ENCODE results near the gene TOR3A. TPM values are rescaled to one million over a fixed set of nuclear protein-coding genes. Genes with fewer than 3 reads are reported as not detected.

Gene TOR3A
- total RNA-seq, 1 experiment from 2014 or later = 70.8 TPM

DNA sequence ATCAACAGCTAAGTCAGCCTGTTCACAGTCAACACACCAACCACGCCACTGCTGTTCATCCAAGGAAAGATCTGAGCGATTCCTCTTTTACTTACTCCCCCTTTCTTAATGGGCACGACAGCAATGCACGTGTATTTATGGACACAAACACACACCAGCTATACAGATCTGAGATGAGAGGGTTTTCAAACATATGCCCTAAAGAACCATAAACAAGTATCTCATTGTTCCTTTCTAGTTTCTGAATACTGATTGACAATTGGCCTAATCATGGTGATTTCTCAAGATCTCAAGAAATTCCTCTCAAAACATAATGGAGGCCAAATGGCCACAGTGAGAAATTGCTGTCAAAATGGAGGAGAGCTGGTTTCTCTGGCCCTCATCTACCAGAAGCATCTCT lies 18.0 kb downstream of the TOR3A start:
- CTCF ChIA-PET = no interaction called here
- intact Hi-C loops (cut with micrococcal nuclease) = no loop called here

DNA sequence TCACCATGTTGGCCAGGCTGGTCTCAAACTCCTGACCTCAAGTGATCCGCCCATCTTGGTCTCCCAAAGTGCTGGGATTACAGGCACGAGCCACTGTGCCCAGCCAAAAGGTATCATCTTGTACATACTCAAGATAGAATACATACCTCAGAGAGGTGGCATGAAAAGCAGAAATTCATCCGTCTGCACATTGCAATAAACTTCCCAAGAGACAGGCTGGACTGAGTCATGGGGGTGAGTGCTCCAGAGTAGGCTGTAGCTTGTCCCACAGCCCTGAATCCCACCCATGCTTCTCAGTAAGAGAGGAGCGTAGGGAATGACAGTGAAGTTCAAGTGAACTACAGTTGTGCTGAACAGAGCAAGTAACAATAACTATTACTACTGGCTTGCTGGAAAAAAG lies 19.7 kb downstream of the TOR3A start:
- ChIA-PET POLR2A (ENCODE audit: unreplicated experiment) (no interaction called here), CTCF (no interaction called here)
- no peaks in the 10 kb centered on the region for H3K4me1 ChIP-seq (ENCODE audit: insufficient read depth, low read length)
- H3K27ac ChIP-seq (ENCODE audit: low read length) = no peak overlapping the region
- no peak overlapping the region for H3K9ac ChIP-seq (ENCODE audit: low read length)
- H3K4me3 ChIP-seq (ENCODE audit: low read length) = no peak overlapping the region
- DNase-seq (no peak), ATAC-seq (no peak)
- no peaks in the 10 kb centered on the region for H3K79me2 ChIP-seq (ENCODE audit: low read length)
- no peak overlapping the region for H3K4me2 ChIP-seq (ENCODE audit: low read length)
- TF ChIP-seq EZH2 (IDR thresholded peaks at IDR 0.05; ENCODE audit: low read length, unreplicated experiment) = no peak
- TF ChIP-seq EZH2phosphoT487 (IDR thresholded peaks at IDR 0.05; ENCODE audit: borderline replicate concordance, low read length) = no peak
- TF ChIP-seq, protein P1, sequence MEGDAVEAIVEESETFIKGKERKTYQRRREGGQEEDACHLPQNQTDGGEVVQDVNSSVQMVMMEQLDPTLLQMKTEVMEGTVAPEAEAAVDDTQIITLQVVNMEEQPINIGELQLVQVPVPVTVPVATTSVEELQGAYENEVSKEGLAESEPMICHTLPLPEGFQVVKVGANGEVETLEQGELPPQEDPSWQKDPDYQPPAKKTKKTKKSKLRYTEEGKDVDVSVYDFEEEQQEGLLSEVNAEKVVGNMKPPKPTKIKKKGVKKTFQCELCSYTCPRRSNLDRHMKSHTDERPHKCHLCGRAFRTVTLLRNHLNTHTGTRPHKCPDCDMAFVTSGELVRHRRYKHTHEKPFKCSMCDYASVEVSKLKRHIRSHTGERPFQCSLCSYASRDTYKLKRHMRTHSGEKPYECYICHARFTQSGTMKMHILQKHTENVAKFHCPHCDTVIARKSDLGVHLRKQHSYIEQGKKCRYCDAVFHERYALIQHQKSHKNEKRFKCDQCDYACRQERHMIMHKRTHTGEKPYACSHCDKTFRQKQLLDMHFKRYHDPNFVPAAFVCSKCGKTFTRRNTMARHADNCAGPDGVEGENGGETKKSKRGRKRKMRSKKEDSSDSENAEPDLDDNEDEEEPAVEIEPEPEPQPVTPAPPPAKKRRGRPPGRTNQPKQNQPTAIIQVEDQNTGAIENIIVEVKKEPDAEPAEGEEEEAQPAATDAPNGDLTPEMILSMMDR (conservative IDR thresholded peaks at IDR 0.05; ENCODE audit: low read depth, low read length) = no peak
- peaks cover 13% of the 10 kb centered on the region; the same call in 1 of the 2 replicates for H3K36me3 ChIP-seq (ENCODE audit: low read depth, low read length)
- no peak overlapping the region for H2AFZ ChIP-seq (ENCODE audit: low read length)
- no peaks in the 10 kb centered on the region for H3F3A ChIP-seq (ENCODE audit: low read length, unreplicated experiment)
- H3K9me3 ChIP-seq (ENCODE audit: low read length) = no peaks in the 10 kb centered on the region
- 0 out of 2 replicates have a peak, but pooled peaks cover 4% of the 10 kb centered on the region for H4K20me1 ChIP-seq (ENCODE audit: low read length)
- intact Hi-C loops (cut with micrococcal nuclease) = no loop called here
- H3K27me3 ChIP-seq (ENCODE audit: low read length) = no peaks in the 10 kb centered on the region
- no peaks in the 10 kb centered on the region for H3K9me2 ChIP-seq (replicated peaks; ENCODE audit: low read length)
- no TSS peak for BruUV-seq (replicated peaks)

More for the DNA sequence above, 18.0 kb downstream of the TOR3A start:
- no peaks in the 10 kb centered on the region for H3K9me3 ChIP-seq (ENCODE audit: low read length)
- peaks cover 18% of the 10 kb centered on the region; the same call in 1 of the 2 replicates for H3K36me3 ChIP-seq (ENCODE audit: low read depth, low read length)
- TF ChIP-seq EZH2phosphoT487 (IDR thresholded peaks at IDR 0.05; ENCODE audit: borderline replicate concordance, low read length) = no peak
- TF ChIP-seq, protein P1 (conservative IDR thresholded peaks at IDR 0.05; ENCODE audit: low read depth, low read length) = no peak
- no peak for TF ChIP-seq EZH2 (IDR thresholded peaks at IDR 0.05; ENCODE audit: low read length, unreplicated experiment)
- no peaks in the 10 kb centered on the region for H3F3A ChIP-seq (ENCODE audit: low read length, unreplicated experiment)
- no peaks in the 10 kb centered on the region for H3K79me2 ChIP-seq (ENCODE audit: low read length)
- H3K9me2 ChIP-seq (replicated peaks; ENCODE audit: low read length) = no peaks in the 10 kb centered on the region
- H3K9ac ChIP-seq (ENCODE audit: low read length) = no peak overlapping the region
- POLR2A ChIA-PET (ENCODE audit: unreplicated experiment) = no interaction called here
- 0 out of 2 replicates have a peak, but pooled peaks cover 1% of the 10 kb centered on the region for H4K20me1 ChIP-seq (ENCODE audit: low read length)
- no peaks in the 10 kb centered on the region for H3K27me3 ChIP-seq (ENCODE audit: low read length)
- ATAC-seq = no peak
- BruUV-seq (replicated peaks) = no TSS peak
- H3K4me1 ChIP-seq (ENCODE audit: insufficient read depth, low read length) = no peaks in the 10 kb centered on the region
- H2AFZ ChIP-seq (ENCODE audit: low read length) = no peak overlapping the region
- H3K4me3 ChIP-seq (ENCODE audit: low read length) = no peak overlapping the region
- no peak for DNase-seq
- H3K27ac ChIP-seq (ENCODE audit: low read length) = no peak overlapping the region
- no peak overlapping the region for H3K4me2 ChIP-seq (ENCODE audit: low read length)

DNA sequence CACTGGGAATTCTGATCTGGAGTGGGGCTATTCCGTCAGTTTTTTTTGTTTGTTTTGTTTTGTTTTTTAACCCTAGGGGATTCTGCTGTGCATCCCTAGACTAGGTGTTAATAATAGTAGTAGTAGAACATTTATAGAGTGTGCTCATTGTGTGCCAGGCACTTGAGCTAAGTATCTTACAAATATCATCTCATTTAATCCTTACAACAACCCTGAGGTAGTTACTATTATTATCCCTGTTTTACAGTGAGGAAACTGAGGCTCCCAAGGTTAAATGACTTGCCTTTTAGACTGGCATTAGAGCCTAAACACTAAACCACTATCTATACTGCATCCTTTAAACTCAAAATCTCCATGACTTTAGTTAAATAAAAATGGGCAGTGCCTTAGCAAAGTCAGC lies 22.1 kb downstream of the TOR3A start:
- no peaks in the 10 kb centered on the region for H3K4me1 ChIP-seq (ENCODE audit: insufficient read depth, low read length)
- H2AFZ ChIP-seq (ENCODE audit: low read length) = no peak overlapping the region
- POLR2A ChIA-PET (ENCODE audit: unreplicated experiment) = no interaction called here
- H3K4me2 ChIP-seq (ENCODE audit: low read length) = no peak overlapping the region
- H3K27ac ChIP-seq (ENCODE audit: low read length) = no peak overlapping the region
- TF ChIP-seq EZH2 (IDR thresholded peaks at IDR 0.05; ENCODE audit: low read length, unreplicated experiment) = no peak
- TF ChIP-seq, protein P1 (conservative IDR thresholded peaks at IDR 0.05; ENCODE audit: low read depth, low read length) = no peak
- no peak for TF ChIP-seq EZH2phosphoT487 (IDR thresholded peaks at IDR 0.05; ENCODE audit: borderline replicate concordance, low read length)
- CTCF ChIA-PET = no interaction called here
- no peaks in the 10 kb centered on the region for H3K27me3 ChIP-seq (ENCODE audit: low read length)
- H3K4me3 ChIP-seq (ENCODE audit: low read length) = no peak overlapping the region
- no peak overlapping the region for H3K9ac ChIP-seq (ENCODE audit: low read length)
- intact Hi-C loops (cut with micrococcal nuclease) = no loop called here
- no peaks in the 10 kb centered on the region for H3K9me2 ChIP-seq (replicated peaks; ENCODE audit: low read length)
- H3K79me2 ChIP-seq (ENCODE audit: low read length) = no peaks in the 10 kb centered on the region
- ATAC-seq = no peak
- 0 out of 2 replicates have a peak, but pooled peaks cover 4% of the 10 kb centered on the region for H4K20me1 ChIP-seq (ENCODE audit: low read length)
- H3K9me3 ChIP-seq (ENCODE audit: low read length) = no peaks in the 10 kb centered on the region
- BruUV-seq (replicated peaks) = no TSS peak
- H3F3A ChIP-seq (ENCODE audit: low read length, unreplicated experiment) = no peaks in the 10 kb centered on the region
- peaks cover 6% of the 10 kb centered on the region; the same call in 1 of the 2 replicates for H3K36me3 ChIP-seq (ENCODE audit: low read depth, low read length)
- DNase-seq = no peak

Measured in PC-3 (cell line).